Measurements from ENCODE around the gene PTPN2. TPM values are rescaled to one million over a fixed set of nuclear protein-coding genes. Genes with fewer than 3 reads are reported as not detected.

PTPN2 gene
- total RNA-seq, 3 donors from 2014 or later (not counting 1 experiment from before 2014, with no cell fraction given): 110 to 115 (median 112) TPM

- H3K4me3 Mint-ChIP-seq: no peak overlapping the region
- Histone ChIP-seq H3K27ac (ENCODE audit: low read length) (no peak overlapping the region), H3K4me3 (ENCODE audit: low read length) (no peak overlapping the region), H3K4me1 (ENCODE audit: control insufficient read depth, insufficient read depth, low read length) (no peaks in the 10 kb centered on the region), H3K36me3 (ENCODE audit: control insufficient read depth, insufficient read depth, low read length) (no peaks in the 10 kb centered on the region), H3K27me3 (ENCODE audit: control insufficient read depth, insufficient read depth, low read length) (no peaks in the 10 kb centered on the region), H3K9me3 (ENCODE audit: control insufficient read depth, insufficient read depth, low read length) (no peaks in the 10 kb centered on the region)
- ATAC-seq (no peak), DNase-seq (no peak)
- H3K27me3 Mint-ChIP-seq (ENCODE audit: low read depth in 2 of 2): peaks cover 0 to 5% of the 10 kb centered on the region in 2 donors
- TF ChIP-seq CTCF (IDR thresholded peaks at IDR 0.05): no peak
- WGBS (ENCODE audit: insufficient coverage): 95% methylated on average over 3 of the region's 5 CpGs
- H3K27ac Mint-ChIP-seq: no peak overlapping the region
- H3K9me3 Mint-ChIP-seq: no peaks in the 10 kb centered on the region
- H3K4me1 Mint-ChIP-seq: peaks cover 0 to 4% of the 10 kb centered on the region in 2 donors
- intact Hi-C loops (cut with micrococcal nuclease): no loop called here
- no peaks in the 10 kb centered on the region for H3K36me3 Mint-ChIP-seq
These were observed 135.4 kb downstream of the PTPN2 start for GRCh38 chr18:12748671-12749070.

- Histone ChIP-seq H3K27me3 (ENCODE audit: control insufficient read depth, insufficient read depth, low read length) (no peaks in the 10 kb centered on the region), H3K9me3 (ENCODE audit: control insufficient read depth, insufficient read depth, low read length) (no peaks in the 10 kb centered on the region), H3K4me3 (ENCODE audit: low read length) (no peak overlapping the region), H3K36me3 (ENCODE audit: control insufficient read depth, insufficient read depth, low read length) (no peaks in the 10 kb centered on the region), H3K4me1 (ENCODE audit: control insufficient read depth, insufficient read depth, low read length) (no peaks in the 10 kb centered on the region), H3K27ac (ENCODE audit: low read length) (no peak overlapping the region)
- intact Hi-C loops (cut with micrococcal nuclease): no loop called here
- no peak overlapping the region for H3K27ac Mint-ChIP-seq
- H3K36me3 Mint-ChIP-seq: no peaks in the 10 kb centered on the region
- H3K4me3 Mint-ChIP-seq: no peak overlapping the region
- H3K4me1 Mint-ChIP-seq: peaks cover 0 to 4% of the 10 kb centered on the region in 2 donors
- ATAC-seq (no peak), DNase-seq (no peak)
- peaks cover 0 to 5% of the 10 kb centered on the region in 2 donors for H3K27me3 Mint-ChIP-seq (ENCODE audit: low read depth in 2 of 2)
- H3K9me3 Mint-ChIP-seq: no peaks in the 10 kb centered on the region
- WGBS (ENCODE audit: insufficient coverage): 90% methylated on average over 8 of the region's 8 CpGs
- TF ChIP-seq CTCF (IDR thresholded peaks at IDR 0.05): no peak
These were observed 136.3 kb downstream of the PTPN2 start for GRCh38 chr18:12747530-12748315.

- H3K9me3 ChIP-seq (ENCODE audit: control insufficient read depth, insufficient read depth, low read length): no peaks in the 10 kb centered on the region
- H3K4me3 ChIP-seq (ENCODE audit: low read length): no peak overlapping the region
- H3K27ac ChIP-seq (ENCODE audit: low read length): no peak overlapping the region
- H3K9me3 Mint-ChIP-seq: no peaks in the 10 kb centered on the region
- H3K27ac Mint-ChIP-seq: no peak overlapping the region
- 90% methylated on average over 4 of the region's 7 CpGs for WGBS (ENCODE audit: insufficient coverage)
- no peaks in the 10 kb centered on the region for H3K4me1 ChIP-seq (ENCODE audit: control insufficient read depth, insufficient read depth, low read length)
- no peaks in the 10 kb centered on the region for H3K36me3 ChIP-seq (ENCODE audit: control insufficient read depth, insufficient read depth, low read length)
- no peak overlapping the region for H3K4me3 Mint-ChIP-seq
- no peaks in the 10 kb centered on the region for H3K36me3 Mint-ChIP-seq
- H3K4me1 Mint-ChIP-seq: peaks cover 0 to 4% of the 10 kb centered on the region in 2 donors
- DNase-seq (no peak), ATAC-seq (no peak)
- no peak for TF ChIP-seq CTCF (IDR thresholded peaks at IDR 0.05)
- peaks cover 0 to 5% of the 10 kb centered on the region in 2 donors for H3K27me3 Mint-ChIP-seq (ENCODE audit: low read depth in 2 of 2)
- H3K27me3 ChIP-seq (ENCODE audit: control insufficient read depth, insufficient read depth, low read length): no peaks in the 10 kb centered on the region
- intact Hi-C loops (cut with micrococcal nuclease): no loop called here
These were observed 138.8 kb downstream of the PTPN2 start for GRCh38 chr18:12745095-12745795.

All from natural killer cell (primary cell).